Sigmoid colon (tissue), 4 donors: ENCODE measurements around the gene GALK1.

Source experiments
- EP300 ChIP-seq, 4 donors: sonication (generic); formaldehyde crosslinking; IDR thresholded peaks; one replicate each; pipeline ENCODE4 v1.6.1; 2017; ENCODE audit warnings: antibody characterized with exemption in 4 of 4
- TF ChIP-seq, protein P1 (sequence below), 4 experiments: fragments of 450-650 bp in 3 of 4; fragments of 200-600 bp in 1 of 4; IDR thresholded peaks; one replicate each; pipeline ENCODE4 v1.5.1; 2016 to 2019; ENCODE audit warnings: antibody characterized with exemption in 4 of 4, mild to moderate bottlenecking in 3 of 4, moderate library complexity in 2 of 4

DNA sequence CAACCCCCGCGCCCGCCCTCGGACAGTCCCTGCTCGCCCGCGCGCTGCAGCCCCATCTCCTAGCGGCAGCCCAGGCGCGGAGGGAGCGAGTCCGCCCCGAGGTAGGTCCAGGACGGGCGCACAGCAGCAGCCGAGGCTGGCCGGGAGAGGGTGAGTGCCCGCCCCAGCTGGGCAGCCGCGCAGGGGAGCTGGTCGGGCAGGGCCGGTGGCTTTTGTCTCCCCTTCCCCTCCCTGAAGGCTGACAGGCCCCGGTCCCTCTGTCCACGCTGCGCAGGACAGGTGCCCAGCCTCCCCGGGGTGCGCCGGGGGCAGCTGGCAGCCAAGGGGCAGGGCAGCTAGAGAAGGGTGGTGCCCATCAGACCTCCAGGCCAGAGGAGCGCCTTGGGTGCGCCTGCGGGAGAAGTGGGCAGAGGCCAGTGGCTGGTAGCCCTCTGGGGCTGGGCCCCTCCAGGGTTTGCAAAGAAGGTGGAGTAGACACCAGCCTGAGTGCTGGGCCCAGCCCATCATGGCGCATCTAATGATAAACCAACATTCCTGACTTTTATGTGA is 43.5 kb downstream of the GALK1 start:
- TF ChIP-seq, protein P1, sequence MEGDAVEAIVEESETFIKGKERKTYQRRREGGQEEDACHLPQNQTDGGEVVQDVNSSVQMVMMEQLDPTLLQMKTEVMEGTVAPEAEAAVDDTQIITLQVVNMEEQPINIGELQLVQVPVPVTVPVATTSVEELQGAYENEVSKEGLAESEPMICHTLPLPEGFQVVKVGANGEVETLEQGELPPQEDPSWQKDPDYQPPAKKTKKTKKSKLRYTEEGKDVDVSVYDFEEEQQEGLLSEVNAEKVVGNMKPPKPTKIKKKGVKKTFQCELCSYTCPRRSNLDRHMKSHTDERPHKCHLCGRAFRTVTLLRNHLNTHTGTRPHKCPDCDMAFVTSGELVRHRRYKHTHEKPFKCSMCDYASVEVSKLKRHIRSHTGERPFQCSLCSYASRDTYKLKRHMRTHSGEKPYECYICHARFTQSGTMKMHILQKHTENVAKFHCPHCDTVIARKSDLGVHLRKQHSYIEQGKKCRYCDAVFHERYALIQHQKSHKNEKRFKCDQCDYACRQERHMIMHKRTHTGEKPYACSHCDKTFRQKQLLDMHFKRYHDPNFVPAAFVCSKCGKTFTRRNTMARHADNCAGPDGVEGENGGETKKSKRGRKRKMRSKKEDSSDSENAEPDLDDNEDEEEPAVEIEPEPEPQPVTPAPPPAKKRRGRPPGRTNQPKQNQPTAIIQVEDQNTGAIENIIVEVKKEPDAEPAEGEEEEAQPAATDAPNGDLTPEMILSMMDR (IDR thresholded peaks at IDR 0.05) = no peak
- TF ChIP-seq EP300 (IDR thresholded peaks at IDR 0.05) = no peak
